ENCODE measurements around the gene SMPX.

The SMPX gene

GRCh38 chrX:21741869-21742701, 15.8 kb downstream of the SMPX start:
- DNase-seq, result no peak

DNA sequence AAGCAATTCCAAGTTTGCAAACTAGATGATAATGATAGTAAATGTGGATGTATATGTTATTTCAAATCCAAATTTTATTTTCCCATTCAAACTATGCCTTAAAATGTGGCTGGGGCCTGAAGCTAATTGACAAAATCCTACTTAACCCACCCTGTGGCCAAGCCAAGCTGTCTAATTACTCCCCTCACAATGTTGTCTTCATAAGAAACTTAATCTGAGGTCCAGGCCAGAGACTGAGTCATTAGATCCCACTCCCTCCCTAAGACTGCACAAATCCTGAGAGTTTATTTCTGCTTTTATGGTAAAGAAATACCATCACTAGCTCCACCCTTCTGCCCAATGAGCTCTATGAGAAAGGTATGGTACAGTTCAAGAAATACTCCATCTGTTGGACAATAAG, 16.6 kb downstream of the SMPX start:
- no peak for DNase-seq

DNA sequence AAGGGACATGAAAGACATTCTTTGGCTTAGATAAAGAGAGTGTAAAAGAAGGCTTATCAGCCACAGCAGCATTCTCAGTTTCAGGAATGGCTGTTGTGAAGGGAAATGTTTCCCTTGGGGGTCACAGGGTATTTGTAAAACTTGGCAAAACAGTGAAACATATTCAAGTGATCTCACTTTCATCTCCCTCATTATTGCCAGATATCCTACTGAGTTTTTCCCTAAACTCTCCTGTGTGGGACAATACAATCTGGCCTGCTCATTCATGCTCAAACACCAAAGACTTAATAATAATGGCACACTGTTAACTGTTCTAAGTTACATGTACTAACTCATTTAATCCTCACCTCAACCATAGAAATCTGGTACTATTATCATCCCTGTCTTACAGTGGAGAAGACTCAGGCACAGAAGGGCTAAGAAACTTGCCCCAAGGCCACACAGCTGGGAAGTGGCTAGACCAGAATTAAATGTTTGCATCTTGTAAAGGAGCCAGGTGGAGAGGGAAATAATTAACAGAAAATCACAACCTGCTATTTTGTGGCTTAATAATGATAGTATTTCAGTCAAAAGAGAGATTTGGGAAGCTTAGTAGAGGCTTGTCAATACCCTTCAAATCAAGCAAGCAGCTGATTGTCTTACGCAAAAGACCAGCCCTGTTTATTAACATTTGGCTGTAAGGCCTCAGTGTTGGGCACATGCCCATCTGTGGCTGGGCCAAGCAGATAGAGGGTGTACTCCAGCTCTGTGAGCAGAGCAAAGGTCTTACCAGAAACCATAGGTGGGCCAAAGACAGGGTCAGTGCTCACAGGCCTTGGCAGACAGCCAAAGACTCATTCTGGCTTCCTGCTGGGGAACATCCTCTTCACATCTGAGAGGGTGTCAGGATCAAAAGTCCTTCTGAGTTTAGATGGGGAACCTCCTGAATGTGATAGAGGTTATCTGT, 17.3 kb downstream of the SMPX start:
- DNase-seq, result no peak

DNA sequence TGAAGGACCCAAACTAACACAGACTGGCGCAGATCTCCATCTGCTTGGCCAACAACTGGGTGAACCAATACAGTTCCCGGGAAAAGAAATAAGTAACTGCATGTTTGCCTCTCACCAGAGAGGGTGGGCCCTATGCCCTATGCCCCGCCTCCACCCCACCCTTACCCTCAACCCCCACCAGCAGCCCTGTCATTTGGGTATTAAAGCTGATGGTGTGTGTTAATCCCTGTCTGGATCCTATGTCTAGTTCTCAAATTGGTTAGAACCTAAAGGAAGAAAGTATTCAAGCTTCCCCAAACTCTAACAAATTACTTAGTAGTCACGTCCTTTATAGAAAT, 19.0 kb downstream of the SMPX start:
- DNase-seq, result no peak

DNA sequence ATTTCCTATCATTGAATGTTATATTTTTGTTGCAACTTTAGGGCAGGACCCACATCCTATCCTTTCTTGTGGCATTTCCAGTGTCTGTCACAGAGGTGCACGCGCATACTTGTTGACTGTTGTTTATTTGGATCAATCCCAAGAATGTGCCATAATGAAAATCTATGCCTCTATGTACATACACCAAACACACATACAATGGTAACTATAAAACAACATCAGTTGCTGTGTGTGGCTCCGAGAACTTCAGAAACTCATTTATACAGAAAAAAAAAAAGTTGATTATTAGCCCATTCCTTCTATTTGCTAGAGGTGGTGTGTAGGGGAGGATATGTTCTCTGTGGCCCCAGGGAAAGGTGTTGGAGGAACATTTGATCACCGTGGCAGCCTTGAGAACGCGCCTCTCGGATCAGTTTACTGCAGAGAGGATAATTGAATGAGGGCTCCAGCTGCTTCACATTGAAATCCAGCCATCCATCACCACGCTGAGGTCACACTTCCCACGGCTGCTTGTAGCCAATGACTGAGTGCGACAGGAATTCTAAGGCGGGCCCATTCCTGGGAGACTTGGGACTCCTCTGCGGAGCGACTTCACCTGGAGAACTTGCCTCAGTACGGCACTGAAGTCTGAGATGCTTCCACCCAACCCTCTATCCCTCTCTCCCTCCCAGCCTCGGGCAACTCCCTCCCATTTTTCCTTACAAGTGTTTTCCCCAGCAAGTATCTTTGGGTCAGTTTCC, 19.5 kb downstream of the SMPX start:
- DNase-seq, result no peak

DNA sequence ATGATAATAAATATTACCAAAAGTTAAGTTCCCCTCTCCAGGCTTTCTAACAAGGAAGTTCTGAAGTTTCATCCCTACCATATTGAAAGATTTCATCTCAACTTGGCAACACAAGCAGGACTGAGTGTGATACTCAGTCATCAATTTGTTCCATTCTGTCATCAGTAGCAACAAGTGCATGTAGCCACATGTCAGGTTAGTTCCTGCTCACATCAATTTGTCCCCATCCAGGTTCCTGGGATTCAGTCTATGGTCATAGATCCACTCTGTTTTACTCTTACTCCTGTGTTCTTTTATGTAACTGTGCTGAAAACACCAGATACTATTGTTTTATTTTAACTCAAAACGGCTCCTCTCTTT, 22.2 kb downstream of the SMPX start:
- no peak for DNase-seq

GRCh38 chrX:21735038-21735767, 22.7 kb downstream of the SMPX start:
- DNase-seq, result no peak

- DNase-seq, result no peak
Measured at GRCh38 chrX:21734175-21734574, 23.7 kb downstream of the SMPX start.

DNA sequence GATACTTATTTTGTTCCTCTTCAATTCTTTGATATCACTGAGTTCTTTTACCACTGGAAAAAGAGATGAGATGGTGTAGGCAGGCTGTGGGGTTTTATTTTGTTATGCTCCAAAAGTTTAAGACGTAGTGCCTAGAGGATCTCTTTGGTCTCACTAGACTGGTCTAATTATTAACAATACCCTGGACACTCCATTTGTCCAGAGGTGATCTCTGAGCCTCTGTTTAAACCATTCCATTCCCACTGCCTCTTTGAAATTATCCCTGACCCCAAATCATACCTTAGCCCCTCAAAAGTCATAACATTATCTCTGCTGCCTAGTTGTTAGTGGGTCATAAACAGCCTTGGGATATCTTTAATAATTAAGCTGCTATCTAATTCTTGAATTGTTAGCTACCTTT, 24.2 kb downstream of the SMPX start:
- DNase-seq, result no peak

DNA sequence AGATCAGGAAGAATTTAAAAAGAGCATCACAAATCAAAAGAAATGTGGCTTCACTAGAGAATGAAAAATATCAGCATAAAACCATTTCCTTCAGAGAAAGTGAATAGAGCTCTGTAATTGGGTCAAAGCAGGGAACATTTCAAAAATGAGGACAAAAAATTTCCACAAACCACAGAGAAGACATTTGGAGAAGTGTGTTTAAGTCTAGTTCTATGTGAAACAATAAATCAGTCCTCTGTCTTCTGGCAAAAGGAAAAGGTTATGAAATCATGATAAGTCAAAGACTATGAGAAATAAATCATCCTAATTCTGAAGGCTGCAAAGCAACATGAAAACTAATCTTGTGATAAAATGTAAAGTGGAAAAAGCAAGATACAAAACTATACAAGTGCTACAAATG, 27.9 kb downstream of the SMPX start:
- DNase-seq, result no peak

DNA sequence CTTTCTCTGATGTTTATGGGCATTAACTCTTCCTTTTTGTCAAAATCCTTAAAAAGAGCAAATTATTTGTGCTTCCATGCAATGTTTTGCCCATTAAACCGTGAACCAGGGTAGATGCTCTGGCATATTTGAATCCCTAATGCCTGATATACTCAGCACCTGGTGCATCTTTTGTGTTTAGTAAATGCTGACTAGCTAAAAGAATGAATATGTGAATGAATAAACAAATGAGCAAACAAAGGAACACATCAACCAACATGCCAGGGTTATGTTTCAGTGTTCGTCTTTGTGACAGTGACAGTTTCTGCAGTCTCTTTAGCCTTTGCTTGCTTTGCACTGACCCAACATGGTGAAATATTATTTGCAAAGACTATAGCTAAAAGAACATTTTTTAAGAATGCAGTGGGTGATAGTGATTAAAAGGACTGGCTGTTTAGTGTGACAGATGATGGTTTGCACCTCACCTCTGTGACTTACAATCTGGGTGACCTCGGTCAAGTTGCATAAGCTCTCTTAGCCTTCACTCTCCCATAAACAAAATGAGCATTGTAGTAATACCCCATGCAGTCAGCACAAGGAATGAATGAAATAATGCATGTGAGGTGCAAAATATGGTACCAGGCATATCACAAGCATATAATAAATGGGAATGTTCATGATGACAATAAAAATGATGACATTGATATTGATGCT, 29.5 kb downstream of the SMPX start:
- DNase-seq, result no peak

DNA sequence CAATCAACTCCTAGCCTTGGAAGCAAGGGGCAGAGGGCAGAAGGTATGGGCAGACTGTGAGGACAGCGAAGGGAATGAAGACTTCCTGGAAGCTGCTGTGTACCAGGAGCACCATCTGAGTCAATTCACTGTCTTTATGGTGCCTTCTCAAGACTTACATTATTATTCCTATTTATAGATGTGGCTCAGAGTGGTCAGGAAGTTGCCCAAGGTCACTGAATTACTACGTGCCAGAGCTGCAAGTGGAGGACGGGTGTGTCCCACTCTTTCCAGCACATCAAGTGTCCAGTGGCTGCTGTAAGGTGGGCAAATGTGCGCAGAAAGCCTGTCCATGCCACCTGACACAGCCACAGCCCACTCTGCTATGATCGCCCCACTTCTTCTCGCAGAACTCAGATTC, 32.0 kb downstream of the SMPX start:
- DNase-seq, result no peak

DNA sequence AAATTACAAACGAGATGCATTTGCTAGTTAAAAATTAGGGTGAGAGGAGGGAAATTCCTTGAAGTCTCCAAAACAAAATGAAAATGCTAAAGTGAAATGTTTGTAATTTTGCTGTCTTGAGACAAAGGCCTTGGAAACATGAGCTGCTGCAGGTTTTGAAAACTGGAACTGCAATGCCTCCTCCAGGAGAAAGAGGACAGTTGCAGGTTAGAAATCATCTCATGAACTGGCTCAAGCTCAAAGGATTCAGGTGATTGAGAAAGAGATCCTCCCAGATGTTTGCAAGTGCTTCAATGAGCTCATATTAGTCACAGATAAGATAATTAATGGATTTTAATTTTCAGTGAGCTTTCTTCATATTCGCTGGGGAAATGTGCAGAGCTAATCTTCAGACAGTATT, 32.4 kb downstream of the SMPX start:
- no peak for DNase-seq

- no peak for DNase-seq
Measured at GRCh38 chrX:21723814-21724213, 34.1 kb downstream of the SMPX start.

GRCh38 chrX:21723084-21723483, 34.8 kb downstream of the SMPX start:
- no peak for DNase-seq

DNA sequence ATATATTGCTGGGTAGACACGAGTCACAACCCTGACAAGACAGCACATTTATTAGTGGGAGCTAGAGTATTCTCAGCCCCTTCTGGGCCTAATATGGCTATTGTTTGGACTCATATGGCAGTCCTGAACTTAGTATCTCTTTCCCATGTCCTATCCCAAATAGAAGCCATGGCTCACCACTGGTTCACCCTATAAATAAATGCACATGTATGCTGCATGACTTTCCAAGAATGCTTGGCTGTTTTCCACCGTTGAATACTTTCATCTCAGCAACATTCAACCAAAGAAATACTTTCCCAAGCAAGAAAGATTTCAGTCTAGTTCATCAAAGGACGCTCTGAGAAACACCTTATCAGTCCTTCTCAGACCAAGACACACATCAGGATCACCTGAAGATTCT, 36.7 kb downstream of the SMPX start:
- DNase-seq, result no peak

DNA sequence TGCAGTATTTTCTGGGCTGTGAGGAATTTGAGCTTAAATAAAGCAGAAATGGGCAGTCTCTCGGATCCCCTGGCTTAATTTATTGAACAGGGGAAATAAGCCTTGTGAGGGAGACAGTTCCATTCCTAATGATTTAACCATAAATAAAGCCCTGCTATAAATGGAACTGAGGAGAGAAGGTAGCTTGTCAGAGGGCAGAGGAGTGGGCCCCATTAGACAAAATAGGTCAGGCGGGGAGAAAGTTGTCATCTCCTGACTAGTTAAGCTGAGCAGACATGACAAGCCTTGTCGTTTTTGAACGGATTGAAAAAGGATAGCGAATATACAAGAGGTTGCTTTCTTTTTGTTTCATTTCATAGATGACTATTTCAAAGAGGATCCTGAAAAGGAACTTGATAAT, 39.3 kb downstream of the SMPX start:
- DNase-seq, result no peak

- DNase-seq, result no peak
Measured at GRCh38 chrX:21717802-21718201, 40.1 kb downstream of the SMPX start.

DNA sequence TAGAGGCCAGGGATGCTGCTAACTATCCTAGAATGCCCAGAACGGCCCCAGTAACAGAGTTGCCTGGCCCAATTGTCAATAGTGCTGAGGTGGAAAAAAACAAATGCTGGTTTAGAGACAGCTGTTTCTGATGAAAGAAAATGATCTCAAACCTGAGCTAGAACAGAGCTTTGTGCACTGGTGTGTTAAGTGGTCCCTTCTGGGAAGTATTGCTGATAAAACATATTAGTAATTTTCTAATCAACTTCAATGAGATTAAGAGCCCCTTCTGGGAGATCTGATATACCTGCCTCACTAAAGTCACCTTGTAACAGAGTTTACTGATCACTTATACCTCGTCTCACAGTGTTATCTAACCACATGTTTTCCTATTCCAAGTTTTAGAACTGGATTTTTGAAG, 42.1 kb downstream of the SMPX start:
- no peak for DNase-seq

DNA sequence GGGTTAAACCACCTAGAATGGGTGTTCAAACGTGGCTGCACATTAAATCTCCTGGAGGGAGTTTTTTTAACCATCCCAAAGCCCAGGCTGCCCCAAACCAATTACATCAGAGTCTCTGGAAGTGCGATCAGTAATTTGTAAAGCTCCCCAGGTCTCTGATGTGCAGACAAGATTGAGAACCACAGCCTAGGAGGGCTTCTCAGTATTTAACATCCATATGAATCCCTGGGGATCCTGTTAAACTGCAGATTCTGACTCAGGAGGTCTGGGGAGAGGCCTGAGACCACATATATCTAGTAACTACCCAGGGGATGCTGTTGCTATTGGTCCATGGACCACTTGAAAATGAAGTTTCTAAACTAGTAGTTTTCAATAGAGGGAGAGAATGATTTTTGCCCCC, 42.6 kb downstream of the SMPX start:
- no peak for DNase-seq

DNA sequence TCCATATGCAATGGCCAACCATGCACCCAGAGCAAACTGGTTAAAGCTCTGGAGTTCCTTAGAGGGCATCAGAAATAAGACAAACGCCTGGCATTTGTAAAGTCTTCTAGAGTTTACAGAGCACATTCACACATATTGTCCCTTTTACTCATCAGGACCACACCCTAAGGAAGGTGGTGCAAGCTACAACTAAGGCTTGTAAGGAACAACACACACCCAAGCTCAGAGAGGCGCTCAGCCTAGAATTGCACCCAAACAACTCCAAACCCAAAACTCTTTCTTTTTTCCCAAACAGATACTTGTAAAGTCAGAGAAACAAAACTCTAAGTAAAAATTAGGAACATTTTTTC, 46.1 kb downstream of the SMPX start:
- no peak for DNase-seq

DNA sequence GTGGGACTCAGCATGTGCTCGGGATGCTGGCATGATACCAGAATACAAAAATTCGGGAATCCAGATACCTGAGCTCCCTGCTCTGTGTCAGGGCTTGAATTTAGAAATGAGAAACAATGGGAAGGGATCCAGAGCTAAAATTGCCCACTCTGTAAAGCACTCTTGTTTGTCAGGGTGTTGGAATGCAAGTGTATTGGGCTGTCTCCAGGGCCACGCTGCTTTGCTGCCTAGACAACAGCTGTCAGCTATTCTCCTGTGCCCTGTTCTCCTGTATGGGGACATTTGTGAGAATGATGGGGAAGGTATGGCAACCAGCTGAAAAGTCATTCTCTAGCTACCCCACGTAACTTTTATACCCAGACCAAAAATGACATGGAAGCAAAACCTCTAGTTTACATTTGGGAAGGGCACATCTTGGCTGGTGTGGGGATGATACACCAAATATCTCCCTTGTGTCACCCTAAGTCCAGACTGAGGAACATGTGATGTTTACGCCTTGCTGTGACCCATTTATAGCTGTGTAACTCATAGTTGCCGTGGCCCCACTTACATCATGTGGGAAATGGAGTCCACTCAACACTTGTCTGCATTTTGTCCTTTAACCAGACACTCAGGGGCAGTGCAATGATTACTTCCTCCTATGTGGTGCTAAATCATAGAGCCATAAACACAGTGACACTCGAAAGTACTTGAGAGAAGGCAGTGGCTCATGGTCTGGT, 46.6 kb downstream of the SMPX start:
- DNase-seq, result no peak

All from effector CD8-positive, alpha-beta T cell (primary cell).